H1 (cell line): ENCODE results near the gene LRP5. TPM values are rescaled to one million over a fixed set of nuclear protein-coding genes. Genes with fewer than 3 reads are reported as not detected.

Experiments
- CTCF ChIA-PET: fragments of 300-600 bp; sonication (Branson Sonifier 250); formaldehyde crosslinking; loops from one replicate; lab custom pipeline; 2021; ENCODE audit not compliant: partially characterized antibody; lab: Charles Lee
- POLR2A ChIA-PET: fragments of 300-600 bp; sonication (Branson Sonifier 250); formaldehyde crosslinking; loops from one replicate; lab custom pipeline; 2021; ENCODE audit warnings: inconsistent platforms; ENCODE audit not compliant: partially characterized antibody; lab: Charles Lee
- DNase-seq, 2 experiments: peaks; one replicate each; pipeline versions ENCODE4 v3.0.0 to v3.0.0-alpha.2; 2010 to 2022; ENCODE audit warnings: low spot score in 2 of 2, low read depth in 1 of 2, mixed read lengths in 1 of 2
- FAIRE-seq: peaks from 2 replicates; lab custom pipeline; 2011; peaks lifted over from hg19 to GRCh38; lab: Jason Lieb, UNC
- H2AFZ ChIP-seq: 2 replicates; pipeline ENCODE4 v1.8.1; 2012; ENCODE audit warnings: low read length, inconsistent platforms
- H2AK5ac ChIP-seq: 2 replicates; pipeline ENCODE4 v1.6.1; 2013; ENCODE audit warnings: low read depth, low read length
- H2BK120ac ChIP-seq: replicated peaks from 2 replicates; pipeline ENCODE3; 2013; ENCODE audit warnings: low read depth, low read length, inconsistent platforms
- H2BK12ac ChIP-seq: 2 replicates; pipeline ENCODE4 v1.6.1; 2013; ENCODE audit warnings: low read depth, low read length
- H2BK15ac ChIP-seq: 2 replicates; pipeline ENCODE4 v1.6.1; 2013; ENCODE audit warnings: low read length
- H2BK20ac ChIP-seq: 2 replicates; pipeline ENCODE4 v1.6.1; 2013; ENCODE audit warnings: low read length
- H2BK5ac ChIP-seq: 2 replicates; pipeline ENCODE4 v1.6.1; 2013; ENCODE audit warnings: low read depth, low read length
- H3K14ac ChIP-seq: 2 replicates; pipeline ENCODE4 v1.6.1; 2013; ENCODE audit warnings: inconsistent platforms; ENCODE audit not compliant: insufficient read length
- H3K18ac ChIP-seq: 2 replicates; pipeline ENCODE4 v1.6.1; 2013; ENCODE audit warnings: low read length; ENCODE audit errors: extremely low read depth
- H3K23ac ChIP-seq: 2 replicates; pipeline ENCODE4 v1.6.1; 2013; ENCODE audit warnings: inconsistent platforms; ENCODE audit not compliant: insufficient read length
- H3K23me2 ChIP-seq: 2 replicates; pipeline ENCODE4 v1.6.1; 2013; ENCODE audit warnings: low read depth, low read length
- H3K27ac ChIP-seq: 2 replicates; pipeline ENCODE4 v1.6.1; 2011; ENCODE audit warnings: low read depth, low read length, inconsistent platforms
- H3K27me3 ChIP-seq, 4 experiments: replicated peaks in 1 of 4; 1 replicate in 1 of 4; 2 replicates in 3 of 4; pipeline versions ENCODE4 v1.6.1 to v1.8.1; 2011 to 2013; ENCODE audit warnings: low read length in 3 of 4, mild to moderate bottlenecking in 3 of 4, inconsistent platforms in 2 of 4, mixed read lengths in 2 of 4, moderate library complexity in 1 of 4; ENCODE audit not compliant: control insufficient read depth in 3 of 4, insufficient read depth in 3 of 4; ENCODE audit errors: extremely low read depth in 1 of 4
- H3K36me3 ChIP-seq, 4 experiments: 2 replicates each; pipeline versions ENCODE4 v1.6.1 to v1.8.1; 2011 to 2013; ENCODE audit warnings: mild to moderate bottlenecking in 4 of 4, low read length in 3 of 4, moderate library complexity in 2 of 4, control low read depth in 1 of 4, inconsistent platforms in 1 of 4; ENCODE audit not compliant: insufficient read depth in 4 of 4, control insufficient read depth in 2 of 4
- H3K4ac ChIP-seq: replicated peaks from 2 replicates; pipeline ENCODE3; 2013; ENCODE audit warnings: low read length, low read depth, mixed read lengths, inconsistent platforms; ENCODE audit not compliant: insufficient read length
- H3K4me1 ChIP-seq, 4 experiments: replicated peaks in 1 of 4; 1 replicate in 1 of 4; 2 replicates in 3 of 4; pipeline versions ENCODE4 v1.6.1 to v1.8.1; 2011 to 2013; ENCODE audit warnings: low read length in 3 of 4, inconsistent platforms in 2 of 4, mixed read lengths in 1 of 4; ENCODE audit not compliant: insufficient read depth in 4 of 4, control insufficient read depth in 3 of 4
- H3K4me2 ChIP-seq, 2 experiments: 2 replicates each; pipeline versions ENCODE4 v1.6.1 to v1.8.1; 2011 to 2013; ENCODE audit warnings: low read depth in 2 of 2, low read length in 2 of 2, control low read depth in 1 of 2, inconsistent platforms in 1 of 2, mild to moderate bottlenecking in 1 of 2; ENCODE audit not compliant: insufficient read depth in 1 of 2
- H3K4me3 ChIP-seq, 4 experiments: fragments of 200-600, 300-600 bp in 1 of 4; sonication (generic), shearing (Covaris generic), sonication (Bioruptor Twin) in 1 of 4; 2 replicates each; pipeline versions ENCODE4 v1.5.1 to v1.8.1; 2011 to 2016; ENCODE audit warnings: low read length in 4 of 4, low read depth in 3 of 4, control low read depth in 2 of 4, inconsistent platforms in 2 of 4, mild to moderate bottlenecking in 2 of 4, mixed read lengths in 1 of 4, moderate library complexity in 1 of 4; ENCODE audit not compliant: insufficient read depth in 2 of 4; ENCODE audit errors: extremely low read depth in 1 of 4
- H3K56ac ChIP-seq: replicated peaks from 2 replicates; pipeline ENCODE3; 2013; ENCODE audit warnings: low read depth, mild to moderate bottlenecking, mixed read lengths, low read length, inconsistent platforms; ENCODE audit not compliant: insufficient read length
- H3K79me1 ChIP-seq: 2 replicates; pipeline ENCODE4 v1.6.1; 2013; ENCODE audit warnings: low read depth, low read length, control low read depth
- H3K79me2 ChIP-seq, 2 experiments: 2 replicates each; pipeline versions ENCODE4 v1.6.1 to v1.8.1; 2012 to 2013; ENCODE audit warnings: low read length in 2 of 2, mild to moderate bottlenecking in 2 of 2, inconsistent platforms in 1 of 2; ENCODE audit not compliant: insufficient read depth in 2 of 2, control insufficient read depth in 1 of 2
- H3K9ac ChIP-seq, 4 experiments: replicated peaks in 1 of 4; 1 replicate in 1 of 4; 2 replicates in 3 of 4; pipeline versions ENCODE4 v1.6.1 to v1.8.1; 2011 to 2013; ENCODE audit warnings: low read depth in 3 of 4, low read length in 3 of 4, control low read depth in 2 of 4, mild to moderate bottlenecking in 2 of 4, moderate library complexity in 2 of 4, inconsistent platforms in 1 of 4; ENCODE audit errors: extremely low read depth in 1 of 4
- H3K9me3 ChIP-seq, 2 experiments: 2 replicates each; pipeline versions ENCODE4 v1.6.1 to v1.8.1; 2012 to 2013; ENCODE audit warnings: mild to moderate bottlenecking in 2 of 2, moderate library complexity in 2 of 2, control low read depth in 1 of 2, inconsistent platforms in 1 of 2, low read depth in 1 of 2, low read length in 1 of 2, mixed read lengths in 1 of 2; ENCODE audit not compliant: insufficient read depth in 2 of 2
- H4K20me1 ChIP-seq, 2 experiments: replicated peaks in 1 of 2; 2 replicates each; pipeline versions ENCODE3 to v1.8.1; 2011 to 2013; ENCODE audit warnings: inconsistent platforms in 2 of 2, low read length in 2 of 2, mild to moderate bottlenecking in 1 of 2; ENCODE audit not compliant: insufficient read depth in 2 of 2, control insufficient read depth in 1 of 2
- H4K5ac ChIP-seq: 2 replicates; pipeline ENCODE4 v1.6.1; 2013; ENCODE audit warnings: low read length, low read depth, mixed read lengths, inconsistent platforms; ENCODE audit not compliant: insufficient read length
- H4K8ac ChIP-seq: 2 replicates; pipeline ENCODE4 v1.8.0; 2013; ENCODE audit warnings: mild to moderate bottlenecking, moderate library complexity, low read length, inconsistent platforms; ENCODE audit not compliant: insufficient read depth; ENCODE audit errors: extremely low read depth
- H4K91ac ChIP-seq: replicated peaks from 2 replicates; pipeline ENCODE3; 2013; ENCODE audit warnings: low read length, mixed read lengths, inconsistent platforms; ENCODE audit not compliant: insufficient read length
- CBX5 ChIP-seq: fragments of 300-800, 300-1000 bp; sonication (generic); IDR thresholded peaks from 2 replicates; pipeline ENCODE4 v1.7.1; 2016; ENCODE audit warnings: antibody characterized with exemption, low read length, low read depth
- CEBPB ChIP-seq: IDR thresholded peaks from 2 replicates; pipeline ENCODE4 v1.6.1; 2012; ENCODE audit warnings: low read depth, low read length
- CTBP2 ChIP-seq: IDR thresholded peaks from 2 replicates; pipeline ENCODE4 v1.7.0; 2011; ENCODE audit warnings: borderline replicate concordance, mild to moderate bottlenecking, moderate library complexity, mixed read lengths, low read length; ENCODE audit not compliant: insufficient read depth, insufficient read length
- HDAC2 ChIP-seq, 2 experiments: fragments of 300-600 bp in 1 of 2; sonication (generic) in 1 of 2; IDR thresholded peaks; 2 replicates each; pipeline ENCODE4 v1.6.1; 2011 to 2012; ENCODE audit warnings: low read depth in 2 of 2, low read length in 2 of 2, mild to moderate bottlenecking in 2 of 2, moderate library complexity in 2 of 2, borderline replicate concordance in 1 of 2, inconsistent platforms in 1 of 2
- JUND ChIP-seq: IDR thresholded peaks from 2 replicates; pipeline ENCODE4 v1.6.1; 2011; ENCODE audit warnings: mild to moderate bottlenecking, improper control_type of control experiment, low read length
- MAFK ChIP-seq: IDR thresholded peaks from 2 replicates; pipeline ENCODE4 v1.6.1; 2012; ENCODE audit warnings: low read depth, mild to moderate bottlenecking, improper control_type of control experiment, low read length
- NRF1 ChIP-seq: IDR thresholded peaks from 2 replicates; pipeline ENCODE4 v1.6.1; 2011; ENCODE audit warnings: mild to moderate bottlenecking, low read depth, low read length, improper control_type of control experiment
- POLR2AphosphoS5 ChIP-seq: IDR thresholded peaks from 2 replicates; pipeline ENCODE4 v1.6.1; 2011; ENCODE audit warnings: low read depth, low read length
- POU5F1 ChIP-seq: IDR thresholded peaks from 2 replicates; pipeline ENCODE4 v1.6.1; 2011; ENCODE audit warnings: low read depth, mild to moderate bottlenecking, low read length, moderate library complexity
- RBBP5 ChIP-seq: IDR thresholded peaks from 2 replicates; pipeline ENCODE4 v1.7.1; 2012; ENCODE audit warnings: low read depth, mild to moderate bottlenecking, inconsistent platforms, low read length, moderate library complexity, borderline replicate concordance
- SIX5 ChIP-seq: IDR thresholded peaks from 2 replicates; pipeline ENCODE4 v1.6.1; 2011; ENCODE audit warnings: mild to moderate bottlenecking, low read depth, low read length
- SP1 ChIP-seq: IDR thresholded peaks from 2 replicates; pipeline ENCODE4 v1.6.1; 2011; ENCODE audit warnings: low read depth, low read length
- TCF12 ChIP-seq: IDR thresholded peaks from 2 replicates; pipeline ENCODE4 v1.6.1; 2011; ENCODE audit warnings: low read depth, mild to moderate bottlenecking, low read length
- TEAD4 ChIP-seq: IDR thresholded peaks from 2 replicates; pipeline ENCODE4 v1.6.1; 2012; ENCODE audit warnings: low read depth, low read length, inconsistent platforms, mixed read lengths
- YY1 ChIP-seq: IDR thresholded peaks from 2 replicates; pipeline ENCODE4 v1.6.1; 2011; ENCODE audit warnings: low read depth, mild to moderate bottlenecking, low read length
- WGBS, 2 experiments: shearing (Covaris generic) in 1 of 2; methylation state at CpG; one replicate each; pipeline versions ENCODE4 v1.1.6 to v1.1.7; 2013 to 2015; ENCODE audit warnings: low lambda C conversion rate in 2 of 2, mixed read lengths in 2 of 2, inconsistent platforms in 1 of 2, low coverage in 1 of 2, missing lambda C conversion rate in 1 of 2; ENCODE audit not compliant: insufficient replicate concordance in 2 of 2, insufficient coverage in 1 of 2, insufficient read length in 1 of 2; ENCODE audit errors: extremely low coverage in 1 of 2, missing lambda C conversion rate in 1 of 2; 5-methylcytosine and 5-hydroxymethylcytosine counted together
- polyA plus RNA-seq, 7 experiments: library from polyadenylated mRNA; depleted of rRNA in 3 of 7; stranded (reverse) in 5 of 7; unstranded in 2 of 7; fragments of >200 nt in 5 of 7; fragments of 200-250 nt in 2 of 7; gene quantifications; 1 replicate in 5 of 7; 2 replicates in 1 of 7; 4 replicates in 1 of 7; pipeline versions ENCODE4 v1.2.1 to v1.2.3, GENCODE V29; 2011 to 2013; ENCODE audit warnings: missing spikeins in 2 of 7, mixed read lengths in 2 of 7
- total RNA-seq: library from RNA; stranded (reverse); fragmentation: NEBNext Ultra II Directional; extraction: Animal tissue kit (Norgen Biotek cat#: 25700); gene quantifications from 2 replicates; pipeline ENCODE4 v1.2.1, GENCODE V29; 2021

Gene LRP5
- total and polyA plus RNA-seq, 2 of the 8 experiments (the other 6 are each of a cell fraction or from before 2014, with no cell fraction given), result 19.0 to 38.9 TPM

- Histone ChIP-seq H3K56ac (no peak overlapping the region), H2AK5ac (no peak overlapping the region), H3K36me3 (no peaks in the 10 kb centered on the region), H3K9me3 (no peaks in the 10 kb centered on the region), H3K9ac (no peak overlapping the region), H3K14ac (no peak overlapping the region), H3K23ac (no peak overlapping the region), H2BK120ac (no peak overlapping the region), H3K18ac (no peak overlapping the region), H3K27ac (no peak overlapping the region), H2BK15ac (no peak overlapping the region), H4K5ac (no peak overlapping the region), H3K23me2 (no peaks in the 10 kb centered on the region), H2BK20ac (no peak overlapping the region; the same call in 1 of the 2 replicates), H3K79me2 (peaks cover 4 to 62% of the 10 kb centered on the region in 2 experiments; a peak in 3 of 4 replicates), H4K8ac (0 out of 2 replicates have a peak overlapping the region, but pooled peaks have one; percentile 29), H4K91ac (no peak overlapping the region), H3K79me1 (peaks cover 14% of the 10 kb centered on the region), H3K27me3 (no peaks in the 10 kb centered on the region), H3K4me1 (peaks cover 7 to 18% (median 14%) of the 10 kb centered on the region in 4 experiments), H4K20me1 (peaks cover 0 to 3% of the 10 kb centered on the region in 2 experiments), H3K4ac (no peak overlapping the region), H3K4me2 (no peak overlapping the region), H3K4me3 (no peak overlapping the region), H2BK12ac (peak overlapping the region; percentile 35; the same call in 1 of the 2 replicates), H2AFZ (no peak overlapping the region), H2BK5ac (peak overlapping the region; percentile 66)
- POLR2A ChIA-PET, result interaction anchor here (1.2 to 1.4 kb wide), 2 partner anchors 9 to 11 kb away, joined by 3 to 4 read pairs; no protein-coding TSS in a partner anchor
- FAIRE-seq (no peak), DNase-seq (no peak)
- CTCF ChIA-PET, result interaction anchor here (0.8 to 4.7 kb wide), 6 partner anchors 9 to 51 kb away, joined by 3 to 26 read pairs (median 4); no protein-coding TSS in a partner anchor
- WGBS, 2 experiments, result 74% methylated on average over 9 of the region's 9 CpGs; no CpG with 5 or more reads in 1 of the 2 experiments
- TF ChIP-seq POLR2AphosphoS5 (no peak), HDAC2 (IDR thresholded peaks at IDR 0.05; ENCODE audit: borderline replicate concordance in 1 of 2, low read depth in 2 of 2, low read length in 2 of 2) (no peak), SP1 (no peak), NRF1 (no peak), CEBPB (no peak), TEAD4 (no peak), CTBP2 (no peak), SIX5 (no peak), RBBP5 (no peak), YY1 (no peak), CBX5 (no peak), MAFK (no peak), JUND (no peak), POU5F1 (no peak), TCF12 (no peak)
Measured at GRCh38 chr11:68336716-68337115, 24.3 kb downstream of the LRP5 start.
